ENCODE measurements around the gene AFTPH. TPM values are rescaled to one million over a fixed set of nuclear protein-coding genes. Genes with fewer than 3 reads are reported as not detected.

The AFTPH gene
- total RNA-seq, 3 donors from 2014 or later: 33.4 to 75.8 (median 55.1) TPM

DNA sequence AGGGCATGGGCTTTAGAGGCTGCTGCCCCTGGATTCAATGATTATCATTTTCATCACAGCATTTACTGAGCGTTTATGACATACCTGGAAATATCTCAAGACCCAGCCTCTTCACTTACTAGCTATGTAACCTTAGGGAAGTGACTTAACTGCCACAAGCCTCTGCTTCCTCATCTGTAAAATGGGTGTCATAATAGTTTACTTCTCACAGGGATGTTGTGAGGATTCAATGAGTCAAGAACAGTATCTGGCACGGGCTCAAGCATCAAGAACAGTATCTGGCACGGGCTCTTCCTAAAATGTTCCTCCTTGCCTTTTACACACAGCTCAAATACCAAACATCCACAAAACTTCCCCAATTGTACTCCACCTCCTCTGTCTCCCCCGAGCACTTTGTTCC is 38.8 kb upstream of the AFTPH start:
- peak overlapping the region in 1 of 2 donors; percentile 2 for H3K27ac ChIP-seq
- H3K36me3 ChIP-seq: no peaks in the 10 kb centered on the region
- H3K27me3 ChIP-seq: no peaks in the 10 kb centered on the region
- TF ChIP-seq, protein P1, sequence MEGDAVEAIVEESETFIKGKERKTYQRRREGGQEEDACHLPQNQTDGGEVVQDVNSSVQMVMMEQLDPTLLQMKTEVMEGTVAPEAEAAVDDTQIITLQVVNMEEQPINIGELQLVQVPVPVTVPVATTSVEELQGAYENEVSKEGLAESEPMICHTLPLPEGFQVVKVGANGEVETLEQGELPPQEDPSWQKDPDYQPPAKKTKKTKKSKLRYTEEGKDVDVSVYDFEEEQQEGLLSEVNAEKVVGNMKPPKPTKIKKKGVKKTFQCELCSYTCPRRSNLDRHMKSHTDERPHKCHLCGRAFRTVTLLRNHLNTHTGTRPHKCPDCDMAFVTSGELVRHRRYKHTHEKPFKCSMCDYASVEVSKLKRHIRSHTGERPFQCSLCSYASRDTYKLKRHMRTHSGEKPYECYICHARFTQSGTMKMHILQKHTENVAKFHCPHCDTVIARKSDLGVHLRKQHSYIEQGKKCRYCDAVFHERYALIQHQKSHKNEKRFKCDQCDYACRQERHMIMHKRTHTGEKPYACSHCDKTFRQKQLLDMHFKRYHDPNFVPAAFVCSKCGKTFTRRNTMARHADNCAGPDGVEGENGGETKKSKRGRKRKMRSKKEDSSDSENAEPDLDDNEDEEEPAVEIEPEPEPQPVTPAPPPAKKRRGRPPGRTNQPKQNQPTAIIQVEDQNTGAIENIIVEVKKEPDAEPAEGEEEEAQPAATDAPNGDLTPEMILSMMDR (IDR thresholded peaks at IDR 0.05): no peak
- TF ChIP-seq POLR2AphosphoS5 (IDR thresholded peaks at IDR 0.05): no peak
- no peak for TF ChIP-seq POLR2A (IDR thresholded peaks at IDR 0.05)
- H3K9me3 ChIP-seq: no peaks in the 10 kb centered on the region
- no peak for DNase-seq (ENCODE audit: low spot score in 2 of 2)
- peaks cover 0 to 3% of the 10 kb centered on the region in 2 donors for H3K4me1 ChIP-seq
- intact Hi-C loops (cut with DNase I; ENCODE audit: low total_unique reads): loop anchor here (10.0 kb wide), 1 partner anchor 151 kb away; no protein-coding TSS in a partner anchor
- H3K4me3 ChIP-seq: no peak overlapping the region

DNA sequence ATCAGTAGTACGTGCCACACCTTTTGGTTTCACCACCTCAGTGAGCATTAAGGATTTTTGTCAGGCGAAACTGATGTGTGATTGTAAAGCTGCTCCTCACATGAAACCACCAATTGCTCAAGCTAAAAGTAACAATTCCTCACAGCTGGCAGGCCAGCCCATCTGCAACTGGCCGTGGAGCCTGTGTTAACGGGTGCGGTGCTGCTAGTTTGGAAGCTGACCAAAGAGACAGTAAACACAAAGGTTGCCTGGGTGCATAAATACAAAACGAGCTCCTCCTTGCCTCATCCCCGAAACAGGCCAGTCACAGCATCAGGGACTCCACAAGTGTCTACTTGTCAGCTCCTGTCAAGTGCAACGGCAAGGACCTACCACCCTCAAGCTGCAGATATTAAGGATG is 38.2 kb upstream of the AFTPH start:
- Histone ChIP-seq H3K36me3 (no peaks in the 10 kb centered on the region), H3K27me3 (no peaks in the 10 kb centered on the region), H3K9me3 (no peaks in the 10 kb centered on the region), H3K4me1 (peaks cover 0 to 3% of the 10 kb centered on the region in 2 donors), H3K27ac (peak overlapping the region in 1 of 2 donors; percentile 2), H3K4me3 (no peak overlapping the region)
- intact Hi-C loops (cut with DNase I; ENCODE audit: low total_unique reads): loop anchor here (10.0 kb wide), 1 partner anchor 151 kb away; no protein-coding TSS in a partner anchor
- no peak for TF ChIP-seq POLR2AphosphoS5 (IDR thresholded peaks at IDR 0.05)
- TF ChIP-seq, protein P1 (IDR thresholded peaks at IDR 0.05): no peak
- DNase-seq (ENCODE audit: low spot score in 2 of 2): peak in 1 of 2 donors; percentile 29

DNA sequence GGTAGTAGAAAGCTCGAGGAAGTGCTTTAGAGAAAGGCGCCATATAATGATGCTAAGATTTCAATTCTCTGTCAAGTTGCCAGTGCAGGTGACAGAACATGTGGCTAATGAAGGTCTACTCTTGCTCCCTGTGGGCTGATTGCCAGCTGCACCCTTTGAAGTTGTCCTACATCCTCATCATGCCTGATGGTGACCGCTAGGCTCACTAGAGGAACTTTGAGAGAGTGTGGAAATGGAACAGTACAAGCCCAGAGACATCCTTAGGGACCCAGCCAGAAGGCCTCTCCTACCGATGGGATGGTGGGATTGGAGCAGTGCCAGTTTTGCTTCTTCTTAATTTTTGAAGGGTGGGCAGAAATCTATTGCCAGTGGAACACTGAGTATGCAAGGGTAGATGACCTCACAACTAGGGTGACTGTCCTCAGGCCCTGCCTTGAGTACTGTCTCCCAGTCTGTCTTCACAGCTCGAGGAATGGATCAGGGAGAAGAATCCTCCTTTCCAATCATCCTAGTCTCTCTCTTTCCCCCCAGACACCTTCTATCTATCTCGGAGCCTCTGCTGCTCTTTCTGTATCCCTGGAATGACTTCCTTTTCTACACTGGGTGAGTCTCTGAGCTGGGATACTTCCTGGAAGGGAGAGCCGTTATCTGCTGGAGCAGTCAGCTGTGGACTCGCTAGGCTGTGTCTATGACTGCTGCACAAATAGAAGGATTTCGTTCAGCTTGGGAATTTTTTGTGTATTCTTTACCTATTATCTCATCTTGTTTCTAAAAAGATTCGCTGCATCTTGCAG is 36.7 kb upstream of the AFTPH start:
- H3K36me3 ChIP-seq: no peaks in the 10 kb centered on the region
- H3K4me1 ChIP-seq: peaks cover 0 to 3% of the 10 kb centered on the region in 2 donors
- H3K27ac ChIP-seq: no peak overlapping the region
- TF ChIP-seq POLR2A (IDR thresholded peaks at IDR 0.05): no peak
- TF ChIP-seq, protein P1 (IDR thresholded peaks at IDR 0.05): no peak
- TF ChIP-seq POLR2AphosphoS5 (IDR thresholded peaks at IDR 0.05): no peak
- no peak overlapping the region for H3K4me3 ChIP-seq
- no peaks in the 10 kb centered on the region for H3K27me3 ChIP-seq
- no peaks in the 10 kb centered on the region for H3K9me3 ChIP-seq
- DNase-seq (ENCODE audit: low spot score in 2 of 2): no peak
- intact Hi-C loops (cut with DNase I; ENCODE audit: low total_unique reads): loop anchor here (10.0 kb wide), 1 partner anchor 153 kb away; no protein-coding TSS in a partner anchor

DNA sequence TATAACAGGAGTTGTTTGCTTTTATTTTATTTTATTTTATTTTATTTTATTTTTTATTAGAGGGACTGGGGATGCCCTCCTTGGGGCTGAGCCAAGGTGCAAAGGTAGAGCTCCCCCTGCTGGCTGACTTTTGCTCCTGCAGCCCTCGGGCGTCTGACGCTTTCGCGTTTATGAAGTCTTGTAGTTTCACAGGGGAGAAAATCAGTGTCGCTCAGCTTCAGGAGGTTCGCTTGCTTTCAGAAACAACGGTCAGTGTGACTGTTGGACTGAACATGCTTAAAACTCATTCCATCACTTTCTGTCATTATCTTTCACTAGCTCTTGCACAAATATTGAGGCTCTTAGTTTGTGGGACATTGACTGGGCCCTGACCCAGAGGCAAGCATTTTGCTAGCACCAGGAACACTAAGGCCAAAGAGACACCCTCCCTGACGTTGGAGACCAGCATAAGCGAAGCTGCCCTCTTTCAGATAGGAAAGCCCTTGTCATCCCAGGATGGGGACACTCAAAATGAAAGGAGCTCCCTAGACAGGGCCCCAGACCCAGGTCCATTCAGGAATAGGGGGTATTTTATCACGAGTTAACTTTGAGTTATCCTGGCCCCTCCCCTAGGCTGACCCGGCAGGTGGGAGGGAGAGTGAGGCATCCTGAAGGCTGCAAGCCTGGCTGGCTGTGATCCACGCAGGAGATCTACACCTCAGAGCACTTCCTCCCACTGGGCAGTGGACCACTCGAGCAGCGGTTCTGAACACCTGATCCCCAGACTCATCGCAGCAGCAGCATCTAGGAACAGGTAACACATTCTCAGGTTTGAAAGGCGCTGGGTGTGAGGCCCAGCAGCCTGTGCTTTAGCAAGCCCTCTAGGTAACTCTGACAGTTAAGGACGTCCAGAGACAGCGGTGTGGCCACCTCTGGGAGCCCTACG is 35.8 kb upstream of the AFTPH start:
- no peak overlapping the region for H3K4me3 ChIP-seq
- peak; percentile 37 to 65 for DNase-seq (ENCODE audit: low spot score in 2 of 2)
- no peaks in the 10 kb centered on the region for H3K27me3 ChIP-seq
- H3K36me3 ChIP-seq: no peaks in the 10 kb centered on the region
- H3K9me3 ChIP-seq: no peaks in the 10 kb centered on the region
- TF ChIP-seq POLR2A (IDR thresholded peaks at IDR 0.05): no peak
- peak in 1 of 3 donors; percentile 33 for TF ChIP-seq POLR2AphosphoS5 (IDR thresholded peaks at IDR 0.05)
- TF ChIP-seq, protein P1 (IDR thresholded peaks at IDR 0.05): peak; percentile 77 to 94 (median 89)
- intact Hi-C loops (cut with DNase I; ENCODE audit: low total_unique reads): loop anchor here (10.0 kb wide), 1 partner anchor 154 kb away; no protein-coding TSS in a partner anchor
- H3K4me1 ChIP-seq: no peaks in the 10 kb centered on the region
- no peak overlapping the region for H3K27ac ChIP-seq
